ENCODE data around the gene TRIM46. TPM values are rescaled to one million over a fixed set of nuclear protein-coding genes. Genes with fewer than 3 reads are reported as not detected.

The TRIM46 gene
- total and polyA plus RNA-seq, 3 experiments from 2014 or later: 0.99 to 7.3 (median 6.4) TPM

- Histone ChIP-seq H3K4me1 (ENCODE audit: insufficient read depth, low read length) (peaks cover 24% of the 10 kb centered on the region), H3K4me3 (ENCODE audit: low read length) (no peak overlapping the region), H3K27ac (ENCODE audit: low read depth, low read length) (peak overlapping the region; percentile 89), H3K27me3 (ENCODE audit: insufficient read depth, low read length, poor library complexity, severe bottlenecking) (no peaks in the 10 kb centered on the region), H3K36me3 (ENCODE audit: insufficient read depth, low read length) (no peaks in the 10 kb centered on the region), H3K9me3 (ENCODE audit: low read length) (no peaks in the 10 kb centered on the region)
- POLR2A ChIA-PET: interaction anchor here (0.7 to 3.1 kb wide), 6 partner anchors 12 to 111 kb away, joined by 3 to 16 read pairs (median 6); partner anchors contain the start of genes CLK2 and MTX1
- Mint-ChIP-seq H3K36me3 (peaks cover 0 to 3% (median 1%) of the 10 kb centered on the region in 3 donors), H3K27ac (peak overlapping the region; percentile 68 to 94 (median 90)), H3K9me3 (no peaks in the 10 kb centered on the region), H3K4me1 (peaks cover 25 to 39% (median 26%) of the 10 kb centered on the region in 3 donors), H3K4me3 (peak overlapping the region; percentile 47 to 87 (median 62)), H3K27me3 (no peaks in the 10 kb centered on the region)
- CTCF ChIA-PET: interaction anchor here (0.7 to 3.0 kb wide), 10 partner anchors 11 to 77 kb away, joined by 3 to 84 read pairs (median 6); partner anchors contain the start of genes CLK2, KRTCAP2, MTX1 and THBS3
- DNase-seq: peak in 2 of 5 donors; percentile 14 to 38
Observed at GRCh38 chr1:155195201-155196102, 21.8 kb downstream of the TRIM46 start.

- peak overlapping the region in 4 of 7 donors; percentile 23 to 78 (median 40) for H3K4me3 Mint-ChIP-seq
- H3K4me1 Mint-ChIP-seq: peaks cover 25 to 39% (median 26%) of the 10 kb centered on the region in 3 donors
- peaks cover 24% of the 10 kb centered on the region for H3K4me1 ChIP-seq (ENCODE audit: insufficient read depth, low read length)
- ChIA-PET POLR2A (interaction anchor here (2.0 kb wide), 1 partner anchor 11 kb away, joined by 9 read pairs; no protein-coding TSS in a partner anchor), CTCF (interaction anchor here (0.7 to 1.5 kb wide), 3 partner anchors 11 to 31 kb away, joined by 3 to 4 read pairs (median 3); partner anchors contain the start of gene THBS3)
- peak overlapping the region; percentile 76 to 94 (median 88) for H3K27ac Mint-ChIP-seq
- peak in 1 of 5 donors; percentile 44 for DNase-seq
- H3K9me3 ChIP-seq (ENCODE audit: low read length): no peaks in the 10 kb centered on the region
- peaks cover 0 to 3% (median 1%) of the 10 kb centered on the region in 3 donors for H3K36me3 Mint-ChIP-seq
- no peaks in the 10 kb centered on the region for H3K9me3 Mint-ChIP-seq
- no peaks in the 10 kb centered on the region for H3K27me3 ChIP-seq (ENCODE audit: insufficient read depth, low read length, poor library complexity, severe bottlenecking)
- no peaks in the 10 kb centered on the region for H3K36me3 ChIP-seq (ENCODE audit: insufficient read depth, low read length)
- no peaks in the 10 kb centered on the region for H3K27me3 Mint-ChIP-seq
- H3K27ac ChIP-seq (ENCODE audit: low read depth, low read length): peak overlapping the region; percentile 13
- no peak overlapping the region for H3K4me3 ChIP-seq (ENCODE audit: low read length)
Observed at GRCh38 chr1:155196103-155196892, 22.6 kb downstream of the TRIM46 start.

GRCh38 chr1:155196893-155197638 lies 23.4 kb downstream of the TRIM46 start:
- no peaks in the 10 kb centered on the region for H3K36me3 ChIP-seq (ENCODE audit: insufficient read depth, low read length)
- CTCF ChIA-PET: interaction anchor here (1.3 to 1.5 kb wide), 2 partner anchors 11 to 30 kb away, joined by 3 to 5 read pairs; partner anchors contain the start of genes MTX1 and THBS3
- H3K27me3 ChIP-seq (ENCODE audit: insufficient read depth, low read length, poor library complexity, severe bottlenecking): no peaks in the 10 kb centered on the region
- H3K27ac ChIP-seq (ENCODE audit: low read depth, low read length): no peak overlapping the region
- POLR2A ChIA-PET: no interaction called here
- Mint-ChIP-seq H3K27ac (peak overlapping the region in 6 of 8 donors; percentile 78 to 94 (median 86)), H3K27me3 (no peaks in the 10 kb centered on the region), H3K36me3 (peaks cover 0 to 3% (median 1%) of the 10 kb centered on the region in 3 donors), H3K4me1 (peaks cover 23 to 36% (median 26%) of the 10 kb centered on the region in 3 donors), H3K9me3 (no peaks in the 10 kb centered on the region), H3K4me3 (peak overlapping the region in 3 of 7 donors; percentile 8 to 45 (median 29))
- peaks cover 22% of the 10 kb centered on the region for H3K4me1 ChIP-seq (ENCODE audit: insufficient read depth, low read length)
- no peaks in the 10 kb centered on the region for H3K9me3 ChIP-seq (ENCODE audit: low read length)
- no peak overlapping the region for H3K4me3 ChIP-seq (ENCODE audit: low read length)
- DNase-seq: peak in 1 of 5 donors; percentile 35

- Mint-ChIP-seq H3K27ac (peak overlapping the region in 4 of 8 donors; percentile 9 to 58 (median 50)), H3K9me3 (no peaks in the 10 kb centered on the region), H3K36me3 (peaks cover 0 to 3% (median 1%) of the 10 kb centered on the region in 3 donors), H3K4me3 (peak overlapping the region in 1 of 7 donors; percentile 37), H3K4me1 (peaks cover 17 to 27% (median 20%) of the 10 kb centered on the region in 3 donors), H3K27me3 (no peaks in the 10 kb centered on the region)
- DNase-seq: peak in 1 of 5 donors; percentile 36
- no peak overlapping the region for H3K4me3 ChIP-seq (ENCODE audit: low read length)
- no peaks in the 10 kb centered on the region for H3K9me3 ChIP-seq (ENCODE audit: low read length)
- H3K36me3 ChIP-seq (ENCODE audit: insufficient read depth, low read length): no peaks in the 10 kb centered on the region
- ChIA-PET POLR2A (no interaction called here), CTCF (interaction anchor here (1.3 to 2.2 kb wide), 2 partner anchors 10 to 52 kb away, joined by 5 to 6 read pairs; partner anchors contain the start of genes MTX1 and THBS3)
- H3K27ac ChIP-seq (ENCODE audit: low read depth, low read length): no peak overlapping the region
- peaks cover 15% of the 10 kb centered on the region for H3K4me1 ChIP-seq (ENCODE audit: insufficient read depth, low read length)
- H3K27me3 ChIP-seq (ENCODE audit: insufficient read depth, low read length, poor library complexity, severe bottlenecking): no peaks in the 10 kb centered on the region
Observed at GRCh38 chr1:155197901-155198546, 24.4 kb downstream of the TRIM46 start.

GRCh38 chr1:155198547-155198906 lies 24.9 kb downstream of the TRIM46 start:
- H3K36me3 ChIP-seq (ENCODE audit: insufficient read depth, low read length): no peaks in the 10 kb centered on the region
- H3K9me3 Mint-ChIP-seq: no peaks in the 10 kb centered on the region
- ChIA-PET POLR2A (interaction anchor here (0.7 kb wide), 1 partner anchor 557 kb away, joined by 4 read pairs; no protein-coding TSS in a partner anchor), CTCF (interaction anchor here (2.2 to 2.3 kb wide), 2 partner anchors 23 to 51 kb away, joined by 6 to 8 read pairs; no protein-coding TSS in a partner anchor)
- no peaks in the 10 kb centered on the region for H3K9me3 ChIP-seq (ENCODE audit: low read length)
- H3K4me3 Mint-ChIP-seq: peak overlapping the region in 1 of 7 donors; percentile 37
- H3K4me3 ChIP-seq (ENCODE audit: low read length): no peak overlapping the region
- peaks cover 13 to 22% (median 15%) of the 10 kb centered on the region in 3 donors for H3K4me1 Mint-ChIP-seq
- peaks cover 0 to 3% (median 1%) of the 10 kb centered on the region in 3 donors for H3K36me3 Mint-ChIP-seq
- peak overlapping the region in 1 of 8 donors; percentile 58 for H3K27ac Mint-ChIP-seq
- peak in 1 of 5 donors; percentile 9 for DNase-seq
- no peaks in the 10 kb centered on the region for H3K27me3 ChIP-seq (ENCODE audit: insufficient read depth, low read length, poor library complexity, severe bottlenecking)
- peaks cover 10% of the 10 kb centered on the region for H3K4me1 ChIP-seq (ENCODE audit: insufficient read depth, low read length)
- no peak overlapping the region for H3K27ac ChIP-seq (ENCODE audit: low read depth, low read length)
- H3K27me3 Mint-ChIP-seq: no peaks in the 10 kb centered on the region

- Histone ChIP-seq H3K27ac (ENCODE audit: low read depth, low read length) (no peak overlapping the region), H3K9me3 (ENCODE audit: low read length) (no peaks in the 10 kb centered on the region), H3K4me3 (ENCODE audit: low read length) (no peak overlapping the region), H3K4me1 (ENCODE audit: insufficient read depth, low read length) (no peaks in the 10 kb centered on the region), H3K27me3 (ENCODE audit: insufficient read depth, low read length, poor library complexity, severe bottlenecking) (no peaks in the 10 kb centered on the region), H3K36me3 (ENCODE audit: insufficient read depth, low read length) (no peaks in the 10 kb centered on the region)
- peak in 1 of 5 donors; percentile 24 for DNase-seq
- ChIA-PET CTCF (interaction anchor here (2.2 to 2.3 kb wide), 2 partner anchors 24 to 50 kb away, joined by 6 to 8 read pairs; no protein-coding TSS in a partner anchor), POLR2A (interaction anchor here (0.7 kb wide), 1 partner anchor 25 kb away, joined by 5 read pairs; no protein-coding TSS in a partner anchor)
- Mint-ChIP-seq H3K27ac (peak overlapping the region in 1 of 8 donors; percentile 1), H3K36me3 (peaks cover 0 to 3% (median 2%) of the 10 kb centered on the region in 3 donors), H3K4me3 (peak overlapping the region in 1 of 7 donors; percentile 13), H3K27me3 (no peaks in the 10 kb centered on the region), H3K9me3 (no peaks in the 10 kb centered on the region), H3K4me1 (peaks cover under 1 to 9% (median 4%) of the 10 kb centered on the region in 3 donors)
Observed at GRCh38 chr1:155199792-155200191, 26.1 kb downstream of the TRIM46 start.
